HG02798 (cell line): ENCODE measurements around the gene RUNX2.

Experiments used
- ATAC-seq: cut with Tn5 transposase; IDR thresholded peaks from one replicate; pipeline ENCODE4 v1.9.1; 2021; ENCODE audit warnings: mild to moderate bottlenecking; ENCODE audit not compliant: unreplicated experiment, poor library complexity

The RUNX2 gene

GRCh38 chr6:45398075-45398813 is 70.1 kb downstream of the RUNX2 start:
- no peak for ATAC-seq

- ATAC-seq = no peak
Measured at GRCh38 chr6:45400021-45400420, 71.9 kb downstream of the RUNX2 start.

GRCh38 chr6:45411959-45412358 is 83.8 kb downstream of the RUNX2 start:
- no peak for ATAC-seq

GRCh38 chr6:45415315-45415714 is 87.2 kb downstream of the RUNX2 start:
- no peak for ATAC-seq

GRCh38 chr6:45415788-45416518 is 87.8 kb downstream of the RUNX2 start:
- no peak for ATAC-seq

- no peak for ATAC-seq
Measured at GRCh38 chr6:45416700-45417099, 88.6 kb downstream of the RUNX2 start.

- ATAC-seq = no peak
Measured at GRCh38 chr6:45417436-45417835, 89.3 kb downstream of the RUNX2 start.

- ATAC-seq = peak; percentile 30
Measured at GRCh38 chr6:45419571-45420082, 91.5 kb downstream of the RUNX2 start.

GRCh38 chr6:45420083-45420908 is 92.2 kb downstream of the RUNX2 start:
- ATAC-seq = no peak

GRCh38 chr6:45420909-45421708 is 93.0 kb downstream of the RUNX2 start:
- no peak for ATAC-seq

GRCh38 chr6:45421709-45422502 is 93.8 kb downstream of the RUNX2 start:
- ATAC-seq = no peak

- ATAC-seq = no peak
Measured at GRCh38 chr6:45422503-45423110, 94.5 kb downstream of the RUNX2 start.

GRCh38 chr6:45423111-45423823 is 95.1 kb downstream of the RUNX2 start:
- ATAC-seq = no peak

GRCh38 chr6:45423824-45424450 is 95.8 kb downstream of the RUNX2 start:
- no peak for ATAC-seq

GRCh38 chr6:45424451-45424861 is 96.3 kb downstream of the RUNX2 start:
- ATAC-seq = no peak

- no peak for ATAC-seq
Measured at GRCh38 chr6:45426251-45426650, 98.1 kb downstream of the RUNX2 start.

- no peak for ATAC-seq
Measured at GRCh38 chr6:45427726-45428125, 99.6 kb downstream of the RUNX2 start.

- no peak for ATAC-seq
Measured at GRCh38 chr6:45428727-45429126, 100.6 kb downstream of the RUNX2 start.
